ENCODE data around the gene ASB6. TPM values are rescaled to one million over a fixed set of nuclear protein-coding genes. Genes with fewer than 3 reads are reported as not detected.

Gene ASB6
- total RNA-seq, 4 donors from 2014 or later = 14.9 to 25.5 (median 22.4) TPM

GRCh38 chr9:129669141-129669718 lies 27.3 kb upstream of the ASB6 start:
- Histone ChIP-seq H3K36me3 (no peaks in the 10 kb centered on the region), H3K27me3 (peaks cover 0 to 40% of the 10 kb centered on the region in 2 donors), H3K27ac (no peak overlapping the region), H3K4me1 (peaks cover 0 to 38% (median 4%) of the 10 kb centered on the region in 4 donors), H3K4me3 (no peak overlapping the region), H3K9me3 (no peaks in the 10 kb centered on the region)
- WGBS, 2 donors = 61 to 62% methylated on average over 17 of the region's 17 CpGs
- DNase-seq (ENCODE audit: low spot score in 2 of 2) = no peak
- TF ChIP-seq POLR2A (IDR thresholded peaks at IDR 0.05) (no peak), CTCF (IDR thresholded peaks at IDR 0.05) (no peak), EP300 (IDR thresholded peaks at IDR 0.05) (no peak)

GRCh38 chr9:129667850-129668249 lies 25.9 kb upstream of the ASB6 start:
- DNase-seq (ENCODE audit: low spot score in 2 of 2) = no peak
- Histone ChIP-seq H3K27me3 (peaks cover 0 to 48% of the 10 kb centered on the region in 2 donors), H3K27ac (peak overlapping the region in 1 of 4 donors; percentile 66), H3K4me1 (peaks cover 0 to 38% (median 4%) of the 10 kb centered on the region in 4 donors), H3K4me3 (no peak overlapping the region), H3K36me3 (no peaks in the 10 kb centered on the region), H3K9me3 (no peaks in the 10 kb centered on the region)
- 80 to 85% methylated on average over 5 to 9 of the region's 9 CpGs for WGBS, 2 donors
- TF ChIP-seq EP300 (IDR thresholded peaks at IDR 0.05) (no peak), CTCF (IDR thresholded peaks at IDR 0.05) (no peak), POLR2A (IDR thresholded peaks at IDR 0.05) (no peak)

GRCh38 chr9:129667378-129667777 lies 25.4 kb upstream of the ASB6 start:
- 71 to 85% methylated on average over 11 of the region's 11 CpGs for WGBS, 2 donors
- Histone ChIP-seq H3K4me3 (no peak overlapping the region), H3K36me3 (no peaks in the 10 kb centered on the region), H3K27me3 (peaks cover 0 to 48% of the 10 kb centered on the region in 2 donors), H3K4me1 (peaks cover 0 to 38% (median 4%) of the 10 kb centered on the region in 4 donors), H3K27ac (peak overlapping the region in 1 of 4 donors; percentile 66), H3K9me3 (no peaks in the 10 kb centered on the region)
- DNase-seq (ENCODE audit: low spot score in 2 of 2) = no peak
- no peak for TF ChIP-seq POLR2A (IDR thresholded peaks at IDR 0.05)

- no peaks in the 10 kb centered on the region for H3K36me3 ChIP-seq
- no peaks in the 10 kb centered on the region for H3K9me3 ChIP-seq
- WGBS, 2 donors = 28 to 40% methylated on average over 9 to 13 of the region's 13 CpGs
- H3K27me3 ChIP-seq = peaks cover 0 to 48% of the 10 kb centered on the region in 2 donors
- H3K4me1 ChIP-seq = peaks cover 0 to 36% (median 4%) of the 10 kb centered on the region in 4 donors
- H3K27ac ChIP-seq = peak overlapping the region in 1 of 4 donors; percentile 66
- H3K4me3 ChIP-seq = peak overlapping the region in 3 of 4 donors; percentile 2 to 59 (median 35)
- TF ChIP-seq EP300 (IDR thresholded peaks at IDR 0.05) (no peak), CTCF (IDR thresholded peaks at IDR 0.05) (no peak), POLR2A (IDR thresholded peaks at IDR 0.05) (no peak)
- no peak for DNase-seq (ENCODE audit: low spot score in 2 of 2)
These were observed 24.6 kb upstream of the ASB6 start for GRCh38 chr9:129666575-129666974.

- Histone ChIP-seq H3K4me3 (peak overlapping the region; percentile 2 to 59 (median 31)), H3K27ac (peak overlapping the region in 1 of 4 donors; percentile 66), H3K36me3 (no peaks in the 10 kb centered on the region), H3K9me3 (no peaks in the 10 kb centered on the region), H3K27me3 (peaks cover 0 to 48% of the 10 kb centered on the region in 2 donors), H3K4me1 (peaks cover 0 to 31% (median 4%) of the 10 kb centered on the region in 4 donors)
- TF ChIP-seq POLR2A (IDR thresholded peaks at IDR 0.05) = peak in 1 of 2 donors; percentile 4
- TF ChIP-seq EP300 (IDR thresholded peaks at IDR 0.05) = no peak
- no peak for DNase-seq (ENCODE audit: low spot score in 2 of 2)
- WGBS, 2 donors = 1 to 3% methylated on average over 34 to 48 of the region's 88 CpGs
These were observed 24.0 kb upstream of the ASB6 start for GRCh38 chr9:129665814-129666520.

- 0 to 1% methylated on average over 3 to 34 of the region's 37 CpGs for WGBS, 2 donors
These were observed 23.4 kb upstream of the ASB6 start, which contains the start of gene PRRX2 for GRCh38 chr9:129665389-129665775. Gene PRRX2, plus strand, starts transcription at chr9:129665647. Its CDS starts 221 bp downstream, at chr9:129665868.

More at GRCh38 chr9:129665389-129665775, 23.4 kb upstream of the ASB6 start, which contains the start of gene PRRX2:
- no peak for DNase-seq (ENCODE audit: low spot score in 2 of 2)
- peak within 1 kb of the TSS; percentile 27 to 59 (median 38) for H3K4me3 ChIP-seq
- peak in 1 of 2 donors; percentile 18 for TF ChIP-seq POLR2A (IDR thresholded peaks at IDR 0.05)
- peak in 1 of 2 donors; percentile 29 for TF ChIP-seq EP300 (IDR thresholded peaks at IDR 0.05)
- no peak for TF ChIP-seq CTCF (IDR thresholded peaks at IDR 0.05)
- H3K9me3 ChIP-seq = no peaks in the 10 kb centered on the region
- peak within 1 kb of the TSS in 1 of 4 donors; percentile 66 for H3K27ac ChIP-seq
- peaks cover 0 to 48% of the 10 kb centered on the region in 2 donors for H3K27me3 ChIP-seq
- H3K4me1 ChIP-seq = peaks cover 0 to 31% (median 4%) of the 10 kb centered on the region in 4 donors
- no peaks in the 10 kb centered on the region for H3K36me3 ChIP-seq
